Lower leg skin (tissue), 3 donors: ENCODE data around the gene WRAP53.

Experiments
- POLR2A ChIP-seq, 2 donors: fragments of 450-650 bp; IDR thresholded peaks; one replicate each; pipeline ENCODE4 v1.6.1; 2016 to 2017; ENCODE audit warnings: antibody characterized with exemption in 2 of 2, mild to moderate bottlenecking in 1 of 2, moderate library complexity in 1 of 2
- TF ChIP-seq, protein P1 (sequence below), 3 donors: fragments of 450-650 bp; IDR thresholded peaks; one replicate each; pipeline ENCODE4 v1.5.1; 2016; ENCODE audit warnings: antibody characterized with exemption in 3 of 3, mild to moderate bottlenecking in 3 of 3, moderate library complexity in 2 of 3

DNA sequence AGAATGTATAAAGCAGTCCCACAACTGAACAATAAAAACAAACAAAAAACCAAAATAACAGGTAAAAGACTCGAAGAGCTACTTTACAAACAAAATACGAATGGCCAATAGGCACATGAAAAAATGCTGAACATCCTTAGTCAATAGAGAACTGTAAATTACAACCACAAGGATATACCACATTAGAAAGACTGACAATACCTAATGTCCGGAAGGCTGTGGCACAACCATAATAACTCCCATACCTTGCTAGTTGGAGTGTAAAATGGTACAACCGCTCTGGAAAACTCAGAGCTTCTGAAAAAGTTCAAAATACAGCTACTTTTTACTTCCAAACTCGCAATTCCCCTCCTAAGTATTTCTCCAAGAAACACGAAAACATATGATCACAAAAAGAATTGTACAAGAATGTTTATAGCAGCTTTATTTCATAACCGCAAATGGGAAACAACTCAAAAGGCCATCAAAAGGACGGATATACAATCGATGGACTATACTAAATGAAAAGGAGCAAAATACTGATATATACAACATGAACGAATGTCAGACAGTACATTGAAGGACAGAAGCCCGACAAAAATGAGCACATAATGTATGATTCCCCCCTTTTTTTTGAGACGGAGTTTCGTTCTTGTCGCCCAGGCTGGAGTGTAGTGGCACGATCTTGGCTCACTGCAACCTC is 3.3 kb upstream of the WRAP53 start:
- TF ChIP-seq, protein P1, sequence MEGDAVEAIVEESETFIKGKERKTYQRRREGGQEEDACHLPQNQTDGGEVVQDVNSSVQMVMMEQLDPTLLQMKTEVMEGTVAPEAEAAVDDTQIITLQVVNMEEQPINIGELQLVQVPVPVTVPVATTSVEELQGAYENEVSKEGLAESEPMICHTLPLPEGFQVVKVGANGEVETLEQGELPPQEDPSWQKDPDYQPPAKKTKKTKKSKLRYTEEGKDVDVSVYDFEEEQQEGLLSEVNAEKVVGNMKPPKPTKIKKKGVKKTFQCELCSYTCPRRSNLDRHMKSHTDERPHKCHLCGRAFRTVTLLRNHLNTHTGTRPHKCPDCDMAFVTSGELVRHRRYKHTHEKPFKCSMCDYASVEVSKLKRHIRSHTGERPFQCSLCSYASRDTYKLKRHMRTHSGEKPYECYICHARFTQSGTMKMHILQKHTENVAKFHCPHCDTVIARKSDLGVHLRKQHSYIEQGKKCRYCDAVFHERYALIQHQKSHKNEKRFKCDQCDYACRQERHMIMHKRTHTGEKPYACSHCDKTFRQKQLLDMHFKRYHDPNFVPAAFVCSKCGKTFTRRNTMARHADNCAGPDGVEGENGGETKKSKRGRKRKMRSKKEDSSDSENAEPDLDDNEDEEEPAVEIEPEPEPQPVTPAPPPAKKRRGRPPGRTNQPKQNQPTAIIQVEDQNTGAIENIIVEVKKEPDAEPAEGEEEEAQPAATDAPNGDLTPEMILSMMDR (IDR thresholded peaks at IDR 0.05): no peak
- TF ChIP-seq POLR2A (IDR thresholded peaks at IDR 0.05): no peak
